H1 (cell line): ENCODE data around the gene LCN10. TPM values are rescaled to one million over a fixed set of nuclear protein-coding genes. Genes with fewer than 3 reads are reported as not detected.
A peak's percentile ranks its signal among the peaks of the same experiment; 100 is the strongest.

Experiments used
- CTCF ChIA-PET: fragments of 300-600 bp; sonication (Branson Sonifier 250); formaldehyde crosslinking; loops from one replicate; lab custom pipeline; 2021; ENCODE audit not compliant: partially characterized antibody; lab: Charles Lee
- POLR2A ChIA-PET: fragments of 300-600 bp; sonication (Branson Sonifier 250); formaldehyde crosslinking; loops from one replicate; lab custom pipeline; 2021; ENCODE audit warnings: inconsistent platforms; ENCODE audit not compliant: partially characterized antibody; lab: Charles Lee
- DNase-seq, 2 experiments: peaks; one replicate each; pipeline versions ENCODE4 v3.0.0 to v3.0.0-alpha.2; 2010 to 2022; ENCODE audit warnings: low spot score in 2 of 2, low read depth in 1 of 2, mixed read lengths in 1 of 2
- FAIRE-seq: peaks from 2 replicates; lab custom pipeline; 2011; peaks lifted over from hg19 to GRCh38; lab: Jason Lieb, UNC
- H2AFZ ChIP-seq: 2 replicates; pipeline ENCODE4 v1.8.1; 2012; ENCODE audit warnings: low read length, inconsistent platforms
- H2AK5ac ChIP-seq: 2 replicates; pipeline ENCODE4 v1.6.1; 2013; ENCODE audit warnings: low read depth, low read length
- H2BK120ac ChIP-seq: replicated peaks from 2 replicates; pipeline ENCODE3; 2013; ENCODE audit warnings: low read depth, low read length, inconsistent platforms
- H2BK12ac ChIP-seq: 2 replicates; pipeline ENCODE4 v1.6.1; 2013; ENCODE audit warnings: low read depth, low read length
- H2BK15ac ChIP-seq: 2 replicates; pipeline ENCODE4 v1.6.1; 2013; ENCODE audit warnings: low read length
- H2BK20ac ChIP-seq: 2 replicates; pipeline ENCODE4 v1.6.1; 2013; ENCODE audit warnings: low read length
- H2BK5ac ChIP-seq: 2 replicates; pipeline ENCODE4 v1.6.1; 2013; ENCODE audit warnings: low read depth, low read length
- H3K14ac ChIP-seq: 2 replicates; pipeline ENCODE4 v1.6.1; 2013; ENCODE audit warnings: inconsistent platforms; ENCODE audit not compliant: insufficient read length
- H3K18ac ChIP-seq: 2 replicates; pipeline ENCODE4 v1.6.1; 2013; ENCODE audit warnings: low read length; ENCODE audit errors: extremely low read depth
- H3K23ac ChIP-seq: 2 replicates; pipeline ENCODE4 v1.6.1; 2013; ENCODE audit warnings: inconsistent platforms; ENCODE audit not compliant: insufficient read length
- H3K23me2 ChIP-seq: 2 replicates; pipeline ENCODE4 v1.6.1; 2013; ENCODE audit warnings: low read depth, low read length
- H3K27ac ChIP-seq: 2 replicates; pipeline ENCODE4 v1.6.1; 2011; ENCODE audit warnings: low read depth, low read length, inconsistent platforms
- H3K27me3 ChIP-seq, 4 experiments: replicated peaks in 1 of 4; 1 replicate in 1 of 4; 2 replicates in 3 of 4; pipeline versions ENCODE4 v1.6.1 to v1.8.1; 2011 to 2013; ENCODE audit warnings: low read length in 3 of 4, mild to moderate bottlenecking in 3 of 4, inconsistent platforms in 2 of 4, mixed read lengths in 2 of 4, moderate library complexity in 1 of 4; ENCODE audit not compliant: control insufficient read depth in 3 of 4, insufficient read depth in 3 of 4; ENCODE audit errors: extremely low read depth in 1 of 4
- H3K36me3 ChIP-seq, 4 experiments: 2 replicates each; pipeline versions ENCODE4 v1.6.1 to v1.8.1; 2011 to 2013; ENCODE audit warnings: mild to moderate bottlenecking in 4 of 4, low read length in 3 of 4, moderate library complexity in 2 of 4, control low read depth in 1 of 4, inconsistent platforms in 1 of 4; ENCODE audit not compliant: insufficient read depth in 4 of 4, control insufficient read depth in 2 of 4
- H3K4ac ChIP-seq: replicated peaks from 2 replicates; pipeline ENCODE3; 2013; ENCODE audit warnings: low read length, low read depth, mixed read lengths, inconsistent platforms; ENCODE audit not compliant: insufficient read length
- H3K4me1 ChIP-seq, 4 experiments: replicated peaks in 1 of 4; 1 replicate in 1 of 4; 2 replicates in 3 of 4; pipeline versions ENCODE4 v1.6.1 to v1.8.1; 2011 to 2013; ENCODE audit warnings: low read length in 3 of 4, inconsistent platforms in 2 of 4, mixed read lengths in 1 of 4; ENCODE audit not compliant: insufficient read depth in 4 of 4, control insufficient read depth in 3 of 4
- H3K4me2 ChIP-seq, 2 experiments: 2 replicates each; pipeline versions ENCODE4 v1.6.1 to v1.8.1; 2011 to 2013; ENCODE audit warnings: low read depth in 2 of 2, low read length in 2 of 2, control low read depth in 1 of 2, inconsistent platforms in 1 of 2, mild to moderate bottlenecking in 1 of 2; ENCODE audit not compliant: insufficient read depth in 1 of 2
- H3K4me3 ChIP-seq, 4 experiments: fragments of 200-600, 300-600 bp in 1 of 4; sonication (generic), shearing (Covaris generic), sonication (Bioruptor Twin) in 1 of 4; 2 replicates each; pipeline versions ENCODE4 v1.5.1 to v1.8.1; 2011 to 2016; ENCODE audit warnings: low read length in 4 of 4, low read depth in 3 of 4, control low read depth in 2 of 4, inconsistent platforms in 2 of 4, mild to moderate bottlenecking in 2 of 4, mixed read lengths in 1 of 4, moderate library complexity in 1 of 4; ENCODE audit not compliant: insufficient read depth in 2 of 4; ENCODE audit errors: extremely low read depth in 1 of 4
- H3K56ac ChIP-seq: replicated peaks from 2 replicates; pipeline ENCODE3; 2013; ENCODE audit warnings: low read depth, mild to moderate bottlenecking, mixed read lengths, low read length, inconsistent platforms; ENCODE audit not compliant: insufficient read length
- H3K79me1 ChIP-seq: 2 replicates; pipeline ENCODE4 v1.6.1; 2013; ENCODE audit warnings: low read depth, low read length, control low read depth
- H3K79me2 ChIP-seq, 2 experiments: 2 replicates each; pipeline versions ENCODE4 v1.6.1 to v1.8.1; 2012 to 2013; ENCODE audit warnings: low read length in 2 of 2, mild to moderate bottlenecking in 2 of 2, inconsistent platforms in 1 of 2; ENCODE audit not compliant: insufficient read depth in 2 of 2, control insufficient read depth in 1 of 2
- H3K9ac ChIP-seq, 4 experiments: replicated peaks in 1 of 4; 1 replicate in 1 of 4; 2 replicates in 3 of 4; pipeline versions ENCODE4 v1.6.1 to v1.8.1; 2011 to 2013; ENCODE audit warnings: low read depth in 3 of 4, low read length in 3 of 4, control low read depth in 2 of 4, mild to moderate bottlenecking in 2 of 4, moderate library complexity in 2 of 4, inconsistent platforms in 1 of 4; ENCODE audit errors: extremely low read depth in 1 of 4
- H3K9me3 ChIP-seq, 2 experiments: 2 replicates each; pipeline versions ENCODE4 v1.6.1 to v1.8.1; 2012 to 2013; ENCODE audit warnings: mild to moderate bottlenecking in 2 of 2, moderate library complexity in 2 of 2, control low read depth in 1 of 2, inconsistent platforms in 1 of 2, low read depth in 1 of 2, low read length in 1 of 2, mixed read lengths in 1 of 2; ENCODE audit not compliant: insufficient read depth in 2 of 2
- H4K20me1 ChIP-seq, 2 experiments: replicated peaks in 1 of 2; 2 replicates each; pipeline versions ENCODE3 to v1.8.1; 2011 to 2013; ENCODE audit warnings: inconsistent platforms in 2 of 2, low read length in 2 of 2, mild to moderate bottlenecking in 1 of 2; ENCODE audit not compliant: insufficient read depth in 2 of 2, control insufficient read depth in 1 of 2
- H4K5ac ChIP-seq: 2 replicates; pipeline ENCODE4 v1.6.1; 2013; ENCODE audit warnings: low read length, low read depth, mixed read lengths, inconsistent platforms; ENCODE audit not compliant: insufficient read length
- H4K8ac ChIP-seq: 2 replicates; pipeline ENCODE4 v1.8.0; 2013; ENCODE audit warnings: mild to moderate bottlenecking, moderate library complexity, low read length, inconsistent platforms; ENCODE audit not compliant: insufficient read depth; ENCODE audit errors: extremely low read depth
- H4K91ac ChIP-seq: replicated peaks from 2 replicates; pipeline ENCODE3; 2013; ENCODE audit warnings: low read length, mixed read lengths, inconsistent platforms; ENCODE audit not compliant: insufficient read length
- CHD2 ChIP-seq: IDR thresholded peaks from 2 replicates; pipeline ENCODE4 v1.6.1; 2012; ENCODE audit warnings: low read length, improper control_type of control experiment
- EGR1 ChIP-seq: IDR thresholded peaks from 2 replicates; pipeline ENCODE4 v1.6.1; 2011; ENCODE audit warnings: low read depth, low read length, borderline replicate concordance
- EZH2 ChIP-seq: fragments of 200-600 bp; sonication (generic); IDR thresholded peaks from 2 replicates; pipeline ENCODE4 v1.7.1; 2012; ENCODE audit warnings: low read depth, mild to moderate bottlenecking, moderate library complexity, low read length, inconsistent platforms; ENCODE audit not compliant: severe bottlenecking
- GTF2F1 ChIP-seq: IDR thresholded peaks from 2 replicates; pipeline ENCODE4 v1.6.1; 2012; ENCODE audit warnings: low read depth, low read length, improper control_type of control experiment, borderline replicate concordance
- POLR2A ChIP-seq, 2 experiments: IDR thresholded peaks; 1 replicate in 1 of 2; 2 replicates in 1 of 2; pipeline ENCODE4 v1.6.1; 2011; ENCODE audit warnings: low read depth in 2 of 2, low read length in 2 of 2, mild to moderate bottlenecking in 2 of 2; ENCODE audit errors: control extremely low read depth in 1 of 2
- RAD21 ChIP-seq, 2 experiments: IDR thresholded peaks in 1 of 2; conservative IDR thresholded peaks in 1 of 2; 2 replicates each; pipeline ENCODE4 v1.6.1; 2011; ENCODE audit warnings: low read depth in 2 of 2, low read length in 2 of 2, improper control_type of control experiment in 1 of 2, inconsistent platforms in 1 of 2, mild to moderate bottlenecking in 1 of 2, moderate library complexity in 1 of 2
- RBBP5 ChIP-seq: IDR thresholded peaks from 2 replicates; pipeline ENCODE4 v1.7.1; 2012; ENCODE audit warnings: low read depth, mild to moderate bottlenecking, inconsistent platforms, low read length, moderate library complexity, borderline replicate concordance
- RXRA ChIP-seq: IDR thresholded peaks from 2 replicates; pipeline ENCODE4 v1.6.1; 2011; ENCODE audit warnings: low read depth, mild to moderate bottlenecking, low read length, moderate library complexity; ENCODE audit not compliant: insufficient read depth
- SAP30 ChIP-seq: fragments of 300-600 bp; sonication (generic); IDR thresholded peaks from 2 replicates; pipeline ENCODE4 v1.7.1; 2012; ENCODE audit warnings: low read length, moderate library complexity, mild to moderate bottlenecking, inconsistent platforms; ENCODE audit not compliant: insufficient read depth, insufficient replicate concordance
- SIN3A ChIP-seq, 2 experiments: IDR thresholded peaks in 1 of 2; conservative IDR thresholded peaks in 1 of 2; 2 replicates each; pipeline ENCODE4 v1.6.1; 2011 to 2012; ENCODE audit warnings: low read length in 2 of 2, improper control_type of control experiment in 1 of 2, low read depth in 1 of 2, mild to moderate bottlenecking in 1 of 2
- SRF ChIP-seq: IDR thresholded peaks from 2 replicates; pipeline ENCODE4 v1.6.1; 2011; ENCODE audit warnings: mild to moderate bottlenecking, low read depth, low read length, moderate library complexity
- TAF1 ChIP-seq: IDR thresholded peaks from 2 replicates; pipeline ENCODE4 v1.6.1; 2011; ENCODE audit warnings: mild to moderate bottlenecking, low read depth, low read length
- WGBS, 2 experiments: shearing (Covaris generic) in 1 of 2; methylation state at CpG; one replicate each; pipeline versions ENCODE4 v1.1.6 to v1.1.7; 2013 to 2015; ENCODE audit warnings: low lambda C conversion rate in 2 of 2, mixed read lengths in 2 of 2, inconsistent platforms in 1 of 2, low coverage in 1 of 2, missing lambda C conversion rate in 1 of 2; ENCODE audit not compliant: insufficient replicate concordance in 2 of 2, insufficient coverage in 1 of 2, insufficient read length in 1 of 2; ENCODE audit errors: extremely low coverage in 1 of 2, missing lambda C conversion rate in 1 of 2; 5-methylcytosine and 5-hydroxymethylcytosine counted together
- polyA plus RNA-seq, 7 experiments: library from polyadenylated mRNA; depleted of rRNA in 3 of 7; stranded (reverse) in 5 of 7; unstranded in 2 of 7; fragments of >200 nt in 5 of 7; fragments of 200-250 nt in 2 of 7; gene quantifications; 1 replicate in 5 of 7; 2 replicates in 1 of 7; 4 replicates in 1 of 7; pipeline versions ENCODE4 v1.2.1 to v1.2.3, GENCODE V29; 2011 to 2013; ENCODE audit warnings: missing spikeins in 2 of 7, mixed read lengths in 2 of 7
- total RNA-seq: library from RNA; stranded (reverse); fragmentation: NEBNext Ultra II Directional; extraction: Animal tissue kit (Norgen Biotek cat#: 25700); gene quantifications from 2 replicates; pipeline ENCODE4 v1.2.1, GENCODE V29; 2021

Gene LCN10
- total and polyA plus RNA-seq, 2 of the 8 experiments (the other 6 are each of a cell fraction or from before 2014, with no cell fraction given): 2.6 to 2.8 TPM

- Histone ChIP-seq H3K27ac (no peak overlapping the region), H3K9me3 (no peaks in the 10 kb centered on the region), H2BK12ac (no peak overlapping the region), H3K23me2 (peaks cover 13% of the 10 kb centered on the region; the same call in 1 of the 2 replicates), H2AK5ac (no peak overlapping the region), H3K9ac (peak overlapping the region in 3 of 4 experiments; percentile 0 to 42 (median 16); a peak in 3 of 7 replicates), H2BK20ac (no peak overlapping the region), H2BK5ac (no peak overlapping the region), H2BK120ac (no peak overlapping the region), H4K8ac (no peak overlapping the region), H3K4me1 (peaks cover 3 to 16% (median 5%) of the 10 kb centered on the region in 4 experiments), H3K27me3 (peaks cover 0 to 9% (median 5%) of the 10 kb centered on the region in 4 experiments; a peak in 5 of 7 replicates), H3K36me3 (peaks cover 19 to 46% (median 35%) of the 10 kb centered on the region in 4 experiments), H3K79me1 (peaks cover 12% of the 10 kb centered on the region), H3K18ac (no peak overlapping the region), H3K56ac (no peak overlapping the region), H3K23ac (no peak overlapping the region), H4K20me1 (peaks cover 26 to 39% of the 10 kb centered on the region in 2 experiments), H3K4me3 (peak overlapping the region; percentile 89 to 98 (median 95)), H3K4ac (no peak overlapping the region), H3K79me2 (peaks cover 8 to 36% of the 10 kb centered on the region in 2 experiments), H2BK15ac (no peak overlapping the region), H3K14ac (no peak overlapping the region), H2AFZ (no peak overlapping the region), H4K91ac (no peak overlapping the region), H3K4me2 (peak overlapping the region; percentile 88 to 90), H4K5ac (no peak overlapping the region)
- WGBS, 2 experiments: 62% methylated on average over 18 of the region's 18 CpGs; no CpG with 5 or more reads in 1 of the 2 experiments
- DNase-seq (no peak), FAIRE-seq (no peak)
- POLR2A ChIA-PET: interaction anchor here (0.5 to 14.1 kb wide), 23 partner anchors 10 to 705 kb away, joined by 3 to 223 read pairs (median 5); partner anchors contain the start of genes AGPAT2, DIPK1B, LCN10 and LCN6
- CTCF ChIA-PET: interaction anchor here (0.7 to 6.8 kb wide), 8 partner anchors 10 to 249 kb away, joined by 3 to 62 read pairs (median 3); no protein-coding TSS in a partner anchor
- TF ChIP-seq SIN3A (conservative IDR thresholded peaks at IDR 0.05 in 1 of 2, IDR thresholded peaks at IDR 0.05 in 1 of 2; ENCODE audit: low read depth in 1 of 2, low read length in 2 of 2): peak in 1 of 2 experiments; percentile 69; a peak in 1 of 4 replicates
- TF ChIP-seq SRF: no peak
- no peak for TF ChIP-seq POLR2A (IDR thresholded peaks at IDR 0.05; ENCODE audit: control extremely low read depth in 1 of 2, low read depth in 2 of 2, low read length in 2 of 2)
- TF ChIP-seq GTF2F1: no peak
- TF ChIP-seq RAD21 (IDR thresholded peaks at IDR 0.05 in 1 of 2, conservative IDR thresholded peaks at IDR 0.05 in 1 of 2; ENCODE audit: low read depth in 2 of 2, low read length in 2 of 2): no peak
- TF ChIP-seq RBBP5: no peak
- no peak for TF ChIP-seq EZH2
- no peak for TF ChIP-seq CHD2
- TF ChIP-seq SAP30: peak; percentile 9
- TF ChIP-seq EGR1: no peak
- no peak for TF ChIP-seq RXRA
- TF ChIP-seq TAF1: no peak
Measured at GRCh38 chr9:136726631-136727191, 16.0 kb downstream of the LCN10 start.
